ENCODE data around the gene PAPPA.

DNA sequence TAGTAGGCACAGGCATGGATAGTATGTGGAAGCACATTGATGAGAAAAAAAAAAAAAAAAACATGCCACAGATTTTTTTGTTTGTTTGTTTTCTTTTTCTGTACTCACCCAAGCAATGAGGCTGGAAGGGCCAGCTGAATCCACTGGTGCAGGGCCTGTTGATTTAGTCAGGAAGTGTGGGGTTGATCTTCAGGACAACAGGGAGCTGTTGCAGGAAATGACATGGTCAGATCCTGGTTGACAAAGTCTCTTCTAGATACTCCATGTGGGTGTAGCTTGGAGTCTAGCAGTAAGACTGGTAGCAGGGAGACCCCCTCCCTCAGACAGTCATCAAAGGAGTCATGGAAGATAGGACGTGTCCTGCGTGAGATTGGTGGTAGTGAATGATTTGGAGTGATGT is 191.8 kb downstream of the PAPPA start:
- no peak for TF ChIP-seq EZH2phosphoT487 (IDR thresholded peaks at IDR 0.05; ENCODE audit: borderline replicate concordance, low read depth, low read length)
- TF ChIP-seq, protein P1, sequence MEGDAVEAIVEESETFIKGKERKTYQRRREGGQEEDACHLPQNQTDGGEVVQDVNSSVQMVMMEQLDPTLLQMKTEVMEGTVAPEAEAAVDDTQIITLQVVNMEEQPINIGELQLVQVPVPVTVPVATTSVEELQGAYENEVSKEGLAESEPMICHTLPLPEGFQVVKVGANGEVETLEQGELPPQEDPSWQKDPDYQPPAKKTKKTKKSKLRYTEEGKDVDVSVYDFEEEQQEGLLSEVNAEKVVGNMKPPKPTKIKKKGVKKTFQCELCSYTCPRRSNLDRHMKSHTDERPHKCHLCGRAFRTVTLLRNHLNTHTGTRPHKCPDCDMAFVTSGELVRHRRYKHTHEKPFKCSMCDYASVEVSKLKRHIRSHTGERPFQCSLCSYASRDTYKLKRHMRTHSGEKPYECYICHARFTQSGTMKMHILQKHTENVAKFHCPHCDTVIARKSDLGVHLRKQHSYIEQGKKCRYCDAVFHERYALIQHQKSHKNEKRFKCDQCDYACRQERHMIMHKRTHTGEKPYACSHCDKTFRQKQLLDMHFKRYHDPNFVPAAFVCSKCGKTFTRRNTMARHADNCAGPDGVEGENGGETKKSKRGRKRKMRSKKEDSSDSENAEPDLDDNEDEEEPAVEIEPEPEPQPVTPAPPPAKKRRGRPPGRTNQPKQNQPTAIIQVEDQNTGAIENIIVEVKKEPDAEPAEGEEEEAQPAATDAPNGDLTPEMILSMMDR (conservative IDR thresholded peaks at IDR 0.05; ENCODE audit: low read length), result no peak
